Measurements from ENCODE around the gene UBE2F.

The UBE2F gene, protein sequence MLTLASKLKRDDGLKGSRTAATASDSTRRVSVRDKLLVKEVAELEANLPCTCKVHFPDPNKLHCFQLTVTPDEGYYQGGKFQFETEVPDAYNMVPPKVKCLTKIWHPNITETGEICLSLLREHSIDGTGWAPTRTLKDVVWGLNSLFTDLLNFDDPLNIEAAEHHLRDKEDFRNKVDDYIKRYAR

DNA sequence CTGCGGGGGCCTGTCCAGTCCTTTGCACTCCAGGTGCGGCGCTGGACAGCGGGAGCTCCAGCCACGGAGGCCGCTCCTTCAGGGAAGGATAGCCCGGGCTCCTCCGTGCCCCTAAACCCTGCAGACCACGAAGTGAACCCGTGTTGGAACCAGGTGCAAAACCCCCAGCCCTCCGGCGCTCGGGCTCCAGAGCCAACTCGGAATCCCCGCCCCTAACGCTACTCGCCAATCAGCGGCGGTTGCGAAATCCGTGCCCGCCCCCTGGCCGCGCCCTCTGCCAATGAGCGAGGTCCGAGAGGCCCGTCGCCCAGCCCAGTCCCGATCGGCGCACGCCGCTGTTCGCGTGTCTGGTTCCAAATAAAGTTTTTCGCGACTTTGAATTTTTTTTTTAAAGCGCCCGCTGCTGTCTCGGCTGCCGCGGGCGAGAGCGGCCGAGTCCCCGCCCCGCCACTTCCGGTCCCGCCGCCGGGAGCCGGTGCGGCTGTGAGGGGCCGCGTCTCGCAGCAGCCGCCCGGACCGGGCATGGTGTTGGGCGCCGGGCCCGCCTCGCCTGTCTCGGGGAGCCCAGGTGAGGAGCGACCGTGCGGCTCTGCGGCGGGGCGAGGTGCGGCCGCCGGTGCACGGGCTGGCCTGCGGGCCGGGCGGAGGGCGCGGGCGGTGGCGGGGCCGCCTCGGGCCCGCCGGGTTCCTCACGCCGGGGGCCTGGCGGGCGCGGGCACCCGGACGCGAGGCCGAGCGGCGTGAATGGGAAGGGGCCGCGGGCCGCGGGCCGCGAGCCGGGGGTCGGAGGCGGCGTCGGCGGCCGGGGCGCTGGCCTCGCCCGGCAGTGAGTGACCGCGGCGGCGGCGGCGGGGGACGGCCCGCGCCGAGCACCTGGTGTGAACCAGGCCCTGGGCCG, at the start of gene UBE2F:
TSS of gene UBE2F (plus strand) at position 450 of the 898 bp plus-strand sequence. CDS start 6,094 bp downstream, outside the sequence.
- H3K36me3 ChIP-seq (replicated peaks; ENCODE audit: low read depth, low read length): no peaks in the 10 kb centered on the region
- peaks cover 19% of the 10 kb centered on the region for H3K4me1 ChIP-seq (ENCODE audit: low read length)
- TF ChIP-seq, protein P1, sequence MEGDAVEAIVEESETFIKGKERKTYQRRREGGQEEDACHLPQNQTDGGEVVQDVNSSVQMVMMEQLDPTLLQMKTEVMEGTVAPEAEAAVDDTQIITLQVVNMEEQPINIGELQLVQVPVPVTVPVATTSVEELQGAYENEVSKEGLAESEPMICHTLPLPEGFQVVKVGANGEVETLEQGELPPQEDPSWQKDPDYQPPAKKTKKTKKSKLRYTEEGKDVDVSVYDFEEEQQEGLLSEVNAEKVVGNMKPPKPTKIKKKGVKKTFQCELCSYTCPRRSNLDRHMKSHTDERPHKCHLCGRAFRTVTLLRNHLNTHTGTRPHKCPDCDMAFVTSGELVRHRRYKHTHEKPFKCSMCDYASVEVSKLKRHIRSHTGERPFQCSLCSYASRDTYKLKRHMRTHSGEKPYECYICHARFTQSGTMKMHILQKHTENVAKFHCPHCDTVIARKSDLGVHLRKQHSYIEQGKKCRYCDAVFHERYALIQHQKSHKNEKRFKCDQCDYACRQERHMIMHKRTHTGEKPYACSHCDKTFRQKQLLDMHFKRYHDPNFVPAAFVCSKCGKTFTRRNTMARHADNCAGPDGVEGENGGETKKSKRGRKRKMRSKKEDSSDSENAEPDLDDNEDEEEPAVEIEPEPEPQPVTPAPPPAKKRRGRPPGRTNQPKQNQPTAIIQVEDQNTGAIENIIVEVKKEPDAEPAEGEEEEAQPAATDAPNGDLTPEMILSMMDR (IDR thresholded peaks at IDR 0.05; ENCODE audit: low read depth, low read length): no peak
- no peak for TF ChIP-seq EZH2phosphoT487 (IDR thresholded peaks at IDR 0.05; ENCODE audit: low read depth)
- H4K20me1 ChIP-seq (ENCODE audit: insufficient read depth, low read length): peaks cover 11% of the 10 kb centered on the region
- H3K79me2 ChIP-seq (ENCODE audit: low read length): peaks cover 45% of the 10 kb centered on the region
- peak within 1 kb of the TSS; percentile 27; the same call in 1 of the 2 replicates for H2AFZ ChIP-seq (ENCODE audit: low read depth, low read length)
- no peaks in the 10 kb centered on the region for H3K9me3 ChIP-seq (ENCODE audit: insufficient read depth, low read length)
- peak within 1 kb of the TSS; percentile 80 for H3K9ac ChIP-seq (ENCODE audit: low read length)
- H3K4me3 ChIP-seq (ENCODE audit: low read length): peak within 1 kb of the TSS; percentile 98
- peak within 1 kb of the TSS; percentile 94 for H3K4me2 ChIP-seq (ENCODE audit: low read length)
- H3K27ac ChIP-seq (ENCODE audit: low read length): no peak within 1 kb of the TSS
- no peaks in the 10 kb centered on the region for H3K27me3 ChIP-seq (ENCODE audit: low read depth, low read length)

DNA sequence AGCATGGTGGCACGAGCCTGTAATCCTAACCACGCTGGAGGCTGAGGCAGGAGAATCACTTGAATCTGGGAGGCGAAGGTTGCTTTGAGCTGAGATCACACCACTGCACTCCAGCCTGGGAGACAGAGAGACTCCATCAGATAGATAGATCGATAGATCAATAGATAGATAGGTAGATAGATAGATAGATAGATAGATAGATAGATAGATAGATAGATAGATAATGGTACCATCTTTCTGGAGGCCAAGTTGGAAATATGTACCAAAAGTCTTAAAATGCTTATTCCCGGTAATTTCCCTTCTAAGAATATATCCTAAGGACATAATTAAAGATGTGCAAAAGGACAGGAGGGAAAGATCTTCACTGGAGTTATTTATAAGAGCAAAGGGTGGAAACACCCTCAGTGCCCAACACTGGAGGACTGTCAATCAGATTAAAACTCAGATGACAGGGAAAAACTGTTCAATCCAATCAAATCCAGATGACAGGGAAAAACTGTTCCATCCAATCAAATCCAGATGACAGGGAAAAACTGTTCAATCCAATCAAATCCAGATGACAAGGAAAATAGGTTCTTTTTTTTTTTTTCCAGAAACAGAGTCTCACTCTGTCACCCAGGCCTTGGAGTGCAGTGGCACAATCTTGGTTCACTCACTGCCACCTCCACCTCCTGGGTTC, 49.0 kb upstream of the UBE2F start:
- Histone ChIP-seq H4K20me1 (ENCODE audit: insufficient read depth, low read length) (no peaks in the 10 kb centered on the region), H3K4me2 (ENCODE audit: low read length) (no peak overlapping the region), H3K27ac (ENCODE audit: low read length) (no peak overlapping the region), H3K9ac (ENCODE audit: low read length) (no peak overlapping the region), H3K36me3 (replicated peaks; ENCODE audit: low read depth, low read length) (no peaks in the 10 kb centered on the region), H3K4me1 (ENCODE audit: low read length) (peaks cover 11% of the 10 kb centered on the region), H3K79me2 (ENCODE audit: low read length) (no peaks in the 10 kb centered on the region), H3K9me3 (ENCODE audit: insufficient read depth, low read length) (no peaks in the 10 kb centered on the region), H3K27me3 (ENCODE audit: low read depth, low read length) (no peaks in the 10 kb centered on the region), H3K4me3 (ENCODE audit: low read length) (no peak overlapping the region), H2AFZ (ENCODE audit: low read depth, low read length) (no peak overlapping the region)
- TF ChIP-seq EZH2phosphoT487 (IDR thresholded peaks at IDR 0.05; ENCODE audit: low read depth): no peak
- TF ChIP-seq, protein P1 (IDR thresholded peaks at IDR 0.05; ENCODE audit: low read depth, low read length): no peak

DNA sequence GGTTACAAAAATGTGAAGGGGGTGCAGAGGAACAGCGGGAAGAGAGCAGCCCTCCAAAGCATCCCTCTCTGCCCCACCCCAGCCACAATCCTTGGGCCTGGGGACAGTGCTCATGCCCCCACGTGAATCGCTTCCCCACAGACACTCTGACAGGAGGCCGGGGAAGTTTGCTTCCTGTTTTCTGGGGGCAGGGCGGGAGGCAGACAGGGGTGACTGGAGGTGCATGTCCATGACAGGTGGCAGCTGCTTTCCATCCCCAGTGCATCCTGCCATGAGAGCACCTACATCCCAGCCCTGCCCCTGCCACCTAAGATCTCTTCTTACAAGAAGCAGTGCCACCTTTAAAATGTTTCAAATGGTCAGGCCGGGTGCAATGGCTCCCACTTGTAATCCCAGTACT, 47.2 kb upstream of the UBE2F start:
- H2AFZ ChIP-seq (ENCODE audit: low read depth, low read length): no peak overlapping the region; the same call in 1 of the 2 replicates
- H3K9ac ChIP-seq (ENCODE audit: low read length): no peak overlapping the region
- peak overlapping the region; percentile 42 for H3K4me2 ChIP-seq (ENCODE audit: low read length)
- H3K4me3 ChIP-seq (ENCODE audit: low read length): no peak overlapping the region
- no peaks in the 10 kb centered on the region for H4K20me1 ChIP-seq (ENCODE audit: insufficient read depth, low read length)
- H3K27me3 ChIP-seq (ENCODE audit: low read depth, low read length): no peaks in the 10 kb centered on the region
- TF ChIP-seq, protein P1 (IDR thresholded peaks at IDR 0.05; ENCODE audit: low read depth, low read length): no peak
- no peak for TF ChIP-seq EZH2phosphoT487 (IDR thresholded peaks at IDR 0.05; ENCODE audit: low read depth)
- H3K79me2 ChIP-seq (ENCODE audit: low read length): no peaks in the 10 kb centered on the region
- peaks cover 13% of the 10 kb centered on the region for H3K4me1 ChIP-seq (ENCODE audit: low read length)
- no peaks in the 10 kb centered on the region for H3K36me3 ChIP-seq (replicated peaks; ENCODE audit: low read depth, low read length)
- H3K27ac ChIP-seq (ENCODE audit: low read length): no peak overlapping the region
- no peaks in the 10 kb centered on the region for H3K9me3 ChIP-seq (ENCODE audit: insufficient read depth, low read length)

DNA sequence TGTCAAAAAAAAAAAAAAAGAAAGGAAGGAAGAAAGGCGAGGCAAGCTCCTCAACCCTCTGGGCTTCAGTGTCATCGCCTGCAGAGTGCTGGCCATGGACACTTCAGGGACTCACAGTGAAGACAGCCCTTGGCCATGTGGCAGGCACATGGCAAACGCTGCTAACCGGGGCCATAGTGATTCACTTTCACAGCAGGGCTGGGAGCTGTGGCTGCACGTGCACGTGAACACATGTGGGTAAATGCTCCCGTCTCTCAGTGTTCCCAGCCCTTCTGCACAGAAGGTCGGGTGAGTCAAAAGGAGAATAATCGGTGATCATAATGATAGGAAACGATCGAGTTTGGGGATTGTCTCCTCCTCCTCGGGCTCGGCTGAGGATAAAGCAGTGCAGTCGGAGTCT, 46.1 kb upstream of the UBE2F start:
- H3K27ac ChIP-seq (ENCODE audit: low read length): no peak overlapping the region
- H3K9me3 ChIP-seq (ENCODE audit: insufficient read depth, low read length): no peaks in the 10 kb centered on the region
- peaks cover 13% of the 10 kb centered on the region for H3K4me1 ChIP-seq (ENCODE audit: low read length)
- TF ChIP-seq EZH2phosphoT487 (IDR thresholded peaks at IDR 0.05; ENCODE audit: low read depth): no peak
- TF ChIP-seq, protein P1 (IDR thresholded peaks at IDR 0.05; ENCODE audit: low read depth, low read length): no peak
- H3K27me3 ChIP-seq (ENCODE audit: low read depth, low read length): no peaks in the 10 kb centered on the region
- H3K79me2 ChIP-seq (ENCODE audit: low read length): no peaks in the 10 kb centered on the region
- H2AFZ ChIP-seq (ENCODE audit: low read depth, low read length): no peak overlapping the region
- H3K9ac ChIP-seq (ENCODE audit: low read length): no peak overlapping the region
- no peaks in the 10 kb centered on the region for H3K36me3 ChIP-seq (replicated peaks; ENCODE audit: low read depth, low read length)
- H4K20me1 ChIP-seq (ENCODE audit: insufficient read depth, low read length): no peaks in the 10 kb centered on the region
- no peak overlapping the region for H3K4me3 ChIP-seq (ENCODE audit: low read length)
- H3K4me2 ChIP-seq (ENCODE audit: low read length): no peak overlapping the region
